PC-3 (cell line): Measurements from ENCODE around the gene MB.

Experiments
- EZH2 ChIP-seq: fragments of 300-600 bp; sonication (generic); IDR thresholded peaks from one replicate; pipeline ENCODE4 v1.6.1; 2017; ENCODE audit warnings: antibody characterized with exemption, mild to moderate bottlenecking, low read length; ENCODE audit not compliant: unreplicated experiment
- EZH2phosphoT487 ChIP-seq: fragments of 300-600 bp; sonication (generic); IDR thresholded peaks from 2 replicates; pipeline ENCODE4 v1.6.1; 2018; ENCODE audit warnings: mild to moderate bottlenecking, antibody characterized with exemption, low read length, borderline replicate concordance
- TF ChIP-seq, protein P1 (sequence below): fragments of 300-600 bp; sonication (generic); conservative IDR thresholded peaks from 2 replicates; pipeline ENCODE4 v1.5.1; 2017; ENCODE audit warnings: antibody characterized with exemption, low read depth, mild to moderate bottlenecking, low read length

DNA sequence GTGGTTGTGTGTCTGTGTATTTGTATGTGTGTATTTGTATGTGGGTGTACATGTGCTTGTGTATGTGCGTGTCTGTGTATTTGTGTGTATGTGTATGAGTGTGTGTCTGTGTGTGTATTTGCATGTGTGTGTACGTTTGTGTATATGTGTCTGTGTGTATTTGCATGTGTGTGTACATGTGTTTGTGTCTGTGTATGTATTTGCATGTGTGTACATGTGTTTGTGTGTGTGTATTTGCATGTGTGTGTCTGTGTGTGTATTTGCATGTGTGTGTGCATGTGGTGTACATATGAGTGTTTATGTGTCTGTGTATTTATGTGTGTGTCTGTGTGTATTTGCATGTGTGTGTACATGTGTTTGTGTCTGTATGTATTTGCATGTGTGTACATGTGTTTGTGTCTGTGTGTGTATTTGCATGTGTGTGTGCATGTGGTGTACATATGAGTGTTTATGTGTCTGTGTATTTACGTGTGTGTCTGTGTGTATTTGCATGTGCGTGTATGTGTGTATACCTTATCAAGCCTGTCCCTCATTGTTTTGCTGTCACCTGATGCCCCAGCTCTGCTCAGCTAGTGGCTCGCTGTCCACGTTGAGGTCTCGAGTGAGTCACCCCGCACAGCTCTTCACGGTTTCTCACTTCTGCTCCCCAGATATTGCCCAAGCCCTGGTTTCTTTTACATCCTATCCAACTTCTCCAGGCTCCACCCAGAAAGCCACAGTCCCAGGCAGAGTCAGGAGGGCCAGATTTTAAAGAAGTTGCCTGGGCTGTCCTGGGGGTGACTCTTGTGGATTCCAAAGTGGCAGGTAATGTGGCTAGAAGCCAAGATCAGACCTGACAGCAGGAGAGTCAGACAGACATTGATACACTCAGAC is 15.2 kb downstream of the MB start:
- TF ChIP-seq, protein P1, sequence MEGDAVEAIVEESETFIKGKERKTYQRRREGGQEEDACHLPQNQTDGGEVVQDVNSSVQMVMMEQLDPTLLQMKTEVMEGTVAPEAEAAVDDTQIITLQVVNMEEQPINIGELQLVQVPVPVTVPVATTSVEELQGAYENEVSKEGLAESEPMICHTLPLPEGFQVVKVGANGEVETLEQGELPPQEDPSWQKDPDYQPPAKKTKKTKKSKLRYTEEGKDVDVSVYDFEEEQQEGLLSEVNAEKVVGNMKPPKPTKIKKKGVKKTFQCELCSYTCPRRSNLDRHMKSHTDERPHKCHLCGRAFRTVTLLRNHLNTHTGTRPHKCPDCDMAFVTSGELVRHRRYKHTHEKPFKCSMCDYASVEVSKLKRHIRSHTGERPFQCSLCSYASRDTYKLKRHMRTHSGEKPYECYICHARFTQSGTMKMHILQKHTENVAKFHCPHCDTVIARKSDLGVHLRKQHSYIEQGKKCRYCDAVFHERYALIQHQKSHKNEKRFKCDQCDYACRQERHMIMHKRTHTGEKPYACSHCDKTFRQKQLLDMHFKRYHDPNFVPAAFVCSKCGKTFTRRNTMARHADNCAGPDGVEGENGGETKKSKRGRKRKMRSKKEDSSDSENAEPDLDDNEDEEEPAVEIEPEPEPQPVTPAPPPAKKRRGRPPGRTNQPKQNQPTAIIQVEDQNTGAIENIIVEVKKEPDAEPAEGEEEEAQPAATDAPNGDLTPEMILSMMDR, result no peak
- TF ChIP-seq EZH2phosphoT487 (no peak), EZH2 (no peak)
